ENCODE results near the gene ZNF800.

The ZNF800 gene

DNA sequence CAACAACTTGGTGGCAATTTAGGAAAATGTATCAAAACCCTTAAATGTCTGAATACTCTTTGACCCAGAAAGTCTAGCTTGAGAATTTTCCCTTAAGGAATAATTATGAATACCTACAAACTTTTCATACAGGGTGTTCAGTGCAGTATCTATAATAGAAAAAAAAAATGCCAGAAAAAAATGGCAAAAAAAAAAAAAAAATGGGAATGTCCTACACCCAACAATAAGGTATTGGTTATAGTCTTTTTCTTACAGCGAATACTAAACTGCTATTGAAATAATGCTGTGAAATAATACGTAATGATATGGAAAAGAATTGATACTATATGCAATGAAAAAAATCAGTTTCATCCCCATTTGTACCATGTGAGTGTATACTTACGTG is 44.3 kb downstream of the ZNF800 start:
- TF ChIP-seq POLR2A (IDR thresholded peaks at IDR 0.05; ENCODE audit: low read length) (no peak), GATA1 (IDR thresholded peaks at IDR 0.05; ENCODE audit: low read depth, low read length) (no peak)
- DNase-seq = no peak

DNA sequence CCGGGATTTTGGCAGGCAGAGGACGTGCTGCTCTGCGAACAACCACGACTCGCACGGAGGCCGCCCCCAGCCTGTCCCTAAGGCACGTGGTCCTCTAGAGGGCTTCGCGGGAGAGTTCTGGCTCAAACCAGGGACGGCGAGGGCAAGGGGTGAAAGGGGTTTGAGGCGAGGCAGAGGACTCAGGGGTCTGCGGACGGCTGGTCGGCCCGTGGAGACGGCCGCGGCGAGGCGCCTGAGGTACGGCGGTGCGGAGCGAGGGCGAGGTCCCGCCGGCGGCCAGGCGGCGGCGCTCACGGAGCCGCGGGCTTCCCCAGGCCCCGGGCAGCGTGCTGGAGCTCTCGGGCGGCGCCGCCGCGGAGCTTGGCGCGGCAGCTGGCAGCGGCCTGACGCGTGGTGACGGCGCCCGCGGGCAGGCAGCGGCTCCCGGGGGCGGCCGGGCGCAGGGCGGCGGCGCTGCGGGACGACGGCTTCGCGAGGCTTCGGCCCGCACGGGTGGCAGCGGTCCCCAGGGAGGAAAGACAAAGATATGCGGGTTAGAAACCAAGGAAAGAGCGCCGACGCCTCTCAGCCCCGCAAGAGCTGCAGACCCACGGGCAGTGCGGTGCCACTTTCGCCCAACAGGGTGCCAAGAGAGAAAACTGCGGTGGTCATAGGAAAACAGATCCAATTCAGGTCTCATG is 44.8 kb downstream of the ZNF800 start:
- DNase-seq = peak; percentile 83 to 88
- TF ChIP-seq GATA1 (IDR thresholded peaks at IDR 0.05; ENCODE audit: low read depth, low read length) (no peak), POLR2A (IDR thresholded peaks at IDR 0.05; ENCODE audit: low read length) (peak; percentile 22)

DNA sequence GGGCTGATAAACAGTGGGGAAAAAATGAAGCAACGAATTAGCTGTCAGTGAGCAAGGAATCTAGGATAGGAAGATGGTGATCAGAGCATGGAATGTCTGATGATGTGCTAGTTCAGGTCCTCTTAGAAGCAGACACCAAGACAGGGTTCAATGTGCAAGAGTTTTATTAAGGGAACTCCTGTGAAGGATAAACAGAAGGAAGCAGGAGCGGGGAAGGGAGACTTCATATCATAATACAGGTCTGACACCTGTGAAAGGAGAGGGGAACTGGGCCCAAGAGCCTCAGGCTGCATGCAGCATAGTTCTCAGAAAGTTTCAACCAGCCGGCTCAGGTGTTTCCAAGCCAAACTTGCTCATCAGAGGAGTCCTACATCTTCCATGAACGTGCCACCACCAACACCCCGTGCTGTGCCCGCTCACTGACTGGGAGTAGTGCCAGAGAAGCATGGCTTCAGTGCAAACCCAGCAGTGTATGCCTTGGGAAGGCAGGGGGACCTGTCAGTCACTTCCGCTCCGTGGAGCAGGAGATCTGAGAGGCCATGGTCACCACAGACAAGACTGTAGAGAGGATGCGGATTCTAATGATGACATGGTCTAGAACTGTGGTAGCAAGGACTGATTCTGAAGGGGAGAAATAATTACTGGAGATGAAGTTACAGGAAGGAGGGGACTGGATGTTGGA is 45.8 kb downstream of the ZNF800 start:
- TF ChIP-seq POLR2A (IDR thresholded peaks at IDR 0.05; ENCODE audit: low read length) (no peak), GATA1 (IDR thresholded peaks at IDR 0.05; ENCODE audit: low read depth, low read length) (no peak)

DNA sequence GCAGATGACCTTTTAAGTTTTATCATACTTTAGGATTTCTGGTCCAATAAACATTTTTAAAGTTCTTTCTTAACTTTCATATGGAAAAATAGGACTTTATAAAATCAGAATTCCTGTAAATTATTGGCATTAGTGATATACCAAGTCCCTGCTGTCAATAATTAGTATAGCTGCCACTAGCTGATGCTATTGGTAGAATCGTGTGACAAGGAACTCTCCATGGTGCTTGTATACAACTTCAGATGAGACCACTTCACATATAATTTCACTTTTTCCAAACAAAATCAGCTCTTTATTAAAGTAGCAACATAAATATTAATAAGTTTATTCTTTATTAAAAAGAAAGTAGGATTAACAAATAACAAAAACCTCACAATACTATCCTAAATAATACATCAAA is 49.9 kb downstream of the ZNF800 start:
- TF ChIP-seq GATA1 (IDR thresholded peaks at IDR 0.05; ENCODE audit: low read depth, low read length) = no peak
- no peak for TF ChIP-seq POLR2A (IDR thresholded peaks at IDR 0.05; ENCODE audit: low read length)
- DNase-seq = no peak

More for the DNA sequence above, 45.8 kb downstream of the ZNF800 start:
- no peak for DNase-seq

DNA sequence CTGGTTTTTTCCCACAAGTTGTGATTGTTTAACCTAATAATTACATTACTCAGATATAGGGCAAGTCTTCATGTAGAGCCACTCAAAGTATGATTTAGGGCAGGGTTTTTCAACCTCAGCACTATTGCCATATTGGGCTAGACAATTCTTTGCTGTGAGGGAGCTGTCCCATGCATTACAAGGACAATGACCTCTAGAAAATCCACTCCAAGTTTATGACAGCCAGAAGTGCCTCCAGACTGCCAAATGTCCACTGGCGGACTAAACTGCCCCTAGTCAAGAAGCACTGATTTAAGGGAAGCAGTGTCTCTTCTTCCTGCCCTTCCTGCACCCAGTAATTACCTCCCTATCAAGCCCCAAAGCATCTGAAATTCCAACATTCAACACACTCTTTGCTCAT is 54.4 kb downstream of the ZNF800 start:
- TF ChIP-seq GATA1 (IDR thresholded peaks at IDR 0.05; ENCODE audit: low read depth, low read length) (no peak), POLR2A (IDR thresholded peaks at IDR 0.05; ENCODE audit: low read length) (no peak)
- no peak for DNase-seq

DNA sequence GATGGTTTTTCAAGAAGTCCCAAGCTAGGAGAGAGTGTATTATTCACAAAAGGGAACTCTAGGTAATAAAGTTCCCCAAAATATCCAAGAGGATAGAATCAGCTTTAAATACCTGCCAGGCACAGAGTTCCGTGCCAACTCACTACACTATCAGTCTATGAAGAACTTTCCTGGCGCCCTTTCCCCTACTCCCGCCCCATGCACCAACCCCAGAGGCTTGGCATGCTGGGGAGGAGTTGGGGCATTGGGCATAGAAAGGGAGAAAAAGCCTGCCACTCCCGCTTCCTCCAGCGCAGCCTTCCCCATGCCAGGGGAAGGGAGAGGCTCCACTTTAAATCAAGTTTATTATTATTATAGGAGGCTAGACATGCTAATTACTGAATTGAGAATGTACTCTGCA is 54.9 kb downstream of the ZNF800 start:
- no peak for TF ChIP-seq GATA1 (IDR thresholded peaks at IDR 0.05; ENCODE audit: low read depth, low read length)
- TF ChIP-seq POLR2A (IDR thresholded peaks at IDR 0.05; ENCODE audit: low read length) = no peak
- no peak for DNase-seq

DNA sequence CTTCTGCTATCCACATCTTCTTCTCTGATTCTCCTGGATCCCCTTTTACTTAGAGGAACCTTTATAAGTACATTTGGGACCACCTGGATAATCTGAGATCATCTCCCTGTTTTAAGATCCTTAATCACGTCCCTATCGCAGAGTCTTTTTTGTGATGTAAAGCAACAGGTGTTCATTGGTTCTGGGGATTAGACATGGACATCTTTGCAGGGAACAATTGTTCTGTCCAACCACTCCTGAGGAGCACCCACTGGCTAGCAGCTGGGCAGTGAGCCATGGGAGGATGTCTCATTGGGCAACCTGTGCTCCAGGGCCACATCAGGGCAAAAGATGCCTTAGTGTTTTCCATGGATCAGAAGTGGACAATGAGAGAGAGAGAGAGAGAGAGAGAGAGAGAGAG is 56.0 kb downstream of the ZNF800 start:
- no peak for TF ChIP-seq GATA1 (IDR thresholded peaks at IDR 0.05; ENCODE audit: low read depth, low read length)
- no peak for TF ChIP-seq POLR2A (IDR thresholded peaks at IDR 0.05; ENCODE audit: low read length)
- no peak for DNase-seq

DNA sequence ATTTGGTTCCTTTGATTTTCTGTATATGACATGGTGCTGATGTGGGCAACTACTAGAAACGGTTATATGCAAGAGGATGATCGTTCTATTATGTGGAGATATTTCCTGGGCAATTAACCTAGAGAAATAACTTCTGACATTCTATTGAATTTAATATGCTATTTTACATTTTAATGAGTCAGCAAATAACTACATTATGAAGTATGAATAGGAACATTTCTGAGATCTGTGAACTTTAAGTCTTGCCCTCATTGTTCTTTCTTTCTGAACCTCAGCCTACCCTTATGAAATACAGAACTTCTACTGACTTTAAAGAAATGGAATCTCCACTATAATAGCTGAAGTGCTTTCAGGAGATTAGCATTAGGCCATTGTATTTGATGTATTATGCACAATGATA is 59.6 kb downstream of the ZNF800 start:
- DNase-seq = no peak

DNA sequence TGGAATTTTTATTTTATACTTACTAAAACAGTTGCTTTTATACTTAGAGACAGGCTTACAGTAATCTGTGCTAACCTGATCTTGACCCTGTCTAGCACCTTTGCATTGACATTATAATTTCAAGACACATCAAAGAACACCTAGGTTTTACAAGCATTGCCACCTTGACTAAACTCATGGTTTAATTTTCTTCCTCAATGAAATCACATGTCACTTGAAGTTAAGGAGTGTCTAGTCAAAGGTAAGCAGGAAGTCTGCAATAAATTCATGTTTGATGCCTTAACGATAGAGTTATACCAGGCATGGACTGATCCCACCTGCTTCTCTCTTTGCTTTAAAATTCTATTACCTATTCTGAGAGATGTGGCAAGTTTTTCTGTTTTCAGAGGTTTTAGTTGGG is 62.4 kb downstream of the ZNF800 start:
- no peak for TF ChIP-seq POLR2A (IDR thresholded peaks at IDR 0.05; ENCODE audit: low read length)
- DNase-seq = no peak

More for the DNA sequence above, 59.6 kb downstream of the ZNF800 start:
- TF ChIP-seq GATA1 (IDR thresholded peaks at IDR 0.05; ENCODE audit: low read depth, low read length) (no peak), POLR2A (IDR thresholded peaks at IDR 0.05; ENCODE audit: low read length) (no peak)

DNA sequence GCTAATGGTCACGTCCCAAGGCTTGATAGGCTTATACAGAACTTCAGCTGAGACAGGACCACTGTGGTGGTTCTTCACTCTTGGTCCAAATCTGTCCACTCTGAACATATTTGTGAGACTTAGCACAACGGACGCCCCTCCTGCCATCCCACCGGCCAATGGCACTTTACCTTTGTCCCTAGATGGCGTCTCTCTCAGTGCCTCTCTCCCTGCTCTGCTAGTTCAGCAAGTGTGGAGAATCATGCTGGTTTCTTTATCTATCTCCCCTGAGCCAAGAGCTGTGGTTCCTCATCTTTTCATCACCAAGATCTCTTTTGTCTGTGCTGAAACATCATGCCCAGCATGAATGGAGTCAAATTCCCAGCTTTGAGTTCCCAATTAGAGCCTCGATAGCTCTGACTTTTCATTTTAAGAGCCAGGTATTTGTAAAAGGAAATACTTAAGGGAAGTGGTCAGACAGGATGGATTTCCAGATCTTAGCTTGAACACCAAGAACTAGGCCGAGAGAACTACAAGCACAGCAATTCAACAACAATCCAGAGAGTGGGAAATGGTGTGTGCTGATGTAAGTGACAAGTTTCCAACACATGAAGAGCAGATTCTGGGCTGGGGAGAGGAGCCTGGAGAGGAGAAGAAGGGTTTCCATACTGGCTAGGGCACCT is 69.5 kb downstream of the ZNF800 start:
- TF ChIP-seq POLR2A (IDR thresholded peaks at IDR 0.05; ENCODE audit: low read length) (no peak), GATA1 (IDR thresholded peaks at IDR 0.05; ENCODE audit: low read depth, low read length) (no peak)
- DNase-seq = no peak

DNA sequence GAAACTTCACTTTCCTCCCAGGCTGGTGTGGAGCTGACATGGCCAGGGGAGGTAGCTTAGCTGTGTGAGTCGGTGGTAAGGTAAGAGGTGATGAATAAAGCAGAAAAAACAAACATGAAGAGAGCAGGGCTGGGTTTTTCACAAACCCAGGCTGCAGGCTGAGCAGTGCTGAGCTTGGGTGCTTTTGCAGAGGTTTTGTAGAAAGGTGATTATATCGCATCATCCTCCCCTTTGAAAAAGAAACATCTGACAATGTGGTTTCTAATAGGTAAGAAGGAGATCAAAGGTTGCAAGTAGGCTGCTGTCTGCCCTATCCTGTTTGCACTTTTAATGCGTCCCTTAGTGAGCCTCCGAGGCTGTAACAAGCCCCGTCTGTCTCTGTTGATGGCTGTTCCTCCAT is 70.2 kb downstream of the ZNF800 start:
- no peak for DNase-seq
- no peak for TF ChIP-seq GATA1 (IDR thresholded peaks at IDR 0.05; ENCODE audit: low read depth, low read length)
- no peak for TF ChIP-seq POLR2A (IDR thresholded peaks at IDR 0.05; ENCODE audit: low read length)

DNA sequence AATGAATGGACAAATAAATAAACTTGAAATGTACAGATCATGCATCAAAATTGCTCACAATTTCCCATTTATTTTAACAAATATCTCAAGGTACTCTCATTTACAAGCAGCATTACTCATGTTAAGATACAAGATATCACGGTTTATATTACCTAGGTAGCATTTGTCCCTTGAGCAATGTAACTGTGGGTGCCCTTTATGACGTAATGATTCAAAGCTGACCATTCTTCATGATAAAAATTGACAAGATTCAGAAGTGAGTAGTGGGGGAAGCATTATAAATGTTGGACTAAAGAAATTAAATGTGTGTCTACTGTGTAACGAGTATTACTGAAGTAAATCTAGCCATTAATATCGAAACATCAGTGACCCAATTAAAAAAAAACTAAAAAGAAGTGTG is 71.5 kb downstream of the ZNF800 start:
- DNase-seq = no peak
- TF ChIP-seq POLR2A (IDR thresholded peaks at IDR 0.05; ENCODE audit: low read length) = no peak
- no peak for TF ChIP-seq GATA1 (IDR thresholded peaks at IDR 0.05; ENCODE audit: low read depth, low read length)

Measured in erythroblast (primary cell).